Measurements from ENCODE around the gene FLNC. TPM values are rescaled to one million over a fixed set of nuclear protein-coding genes. Genes with fewer than 3 reads are reported as not detected.

The FLNC gene
- total and polyA plus RNA-seq, 9 of the 15 experiments (the other 6 are each of a cell fraction or from before 2014, with no cell fraction given) = 0.90 to 155 (median 28.8) TPM

- TF ChIP-seq ZNF217 (CRISPR knock-in tag; IDR thresholded peaks at IDR 0.05) = no peak
- TF ChIP-seq POLR2G (IDR thresholded peaks at IDR 0.05; ENCODE audit: low read depth, low read length) = peak; percentile 63
- TF ChIP-seq ZNF24 (IDR thresholded peaks at IDR 0.05) = peak; percentile 99
- TF ChIP-seq CHCHD3 (CRISPR knock-in tag; IDR thresholded peaks at IDR 0.05) = no peak
- no peak for TF ChIP-seq ZNF121 (CRISPR knock-in tag; conservative IDR thresholded peaks at IDR 0.05)
- TF ChIP-seq ERF (CRISPR knock-in tag; IDR thresholded peaks at IDR 0.05) = peak; percentile 64; the same call in 1 of the 2 replicates
- peak; percentile 66 to 76; a peak in 2 of 4 replicates for TF ChIP-seq UBTF (IDR thresholded peaks at IDR 0.05; ENCODE audit: borderline replicate concordance in 1 of 2, low read depth in 2 of 2, low read length in 2 of 2)
- no peak for TF ChIP-seq ZNF3 (CRISPR knock-in tag; IDR thresholded peaks at IDR 0.05)
- no peak for TF ChIP-seq PHB (CRISPR knock-in tag; IDR thresholded peaks at IDR 0.05)
- no peak for TF ChIP-seq PRPF4 (IDR thresholded peaks at IDR 0.05; ENCODE audit: insufficient read depth, low read depth, low read length, poor library complexity, severe bottlenecking)
- no peak for TF ChIP-seq U2AF1 (optimal IDR thresholded peaks at IDR 0.05; ENCODE audit: low read depth, low read length)
- TF ChIP-seq MCM3 (IDR thresholded peaks at IDR 0.05) = no peak
- TF ChIP-seq ZBTB1 (CRISPR knock-in tag; IDR thresholded peaks at IDR 0.05; ENCODE audit: borderline replicate concordance, low read depth) = no peak
- TF ChIP-seq ZNF212 (CRISPR knock-in tag; IDR thresholded peaks at IDR 0.05) = no peak
- peak; percentile 28 for TF ChIP-seq BRD9 (IDR thresholded peaks at IDR 0.05; ENCODE audit: low read depth, partially characterized antibody)
- no peak; the same call in 1 of the 2 replicates for TF ChIP-seq ELK3 (CRISPR knock-in tag; IDR thresholded peaks at IDR 0.05)
- TF ChIP-seq SRF (CRISPR knock-in tag; IDR thresholded peaks at IDR 0.05) = peak; percentile 10 to 25; a peak in 1 of 4 replicates
- TF ChIP-seq ESRRA (IDR thresholded peaks at IDR 0.05; ENCODE audit: borderline replicate concordance, low read depth) = 0 out of 2 replicates have a peak, but pooled peaks have one; percentile 14
- TF ChIP-seq ZBTB26 (CRISPR knock-in tag; IDR thresholded peaks at IDR 0.05) = peak; percentile 89; the same call in 1 of the 2 replicates
- TF ChIP-seq ZNF77 (CRISPR knock-in tag; IDR thresholded peaks at IDR 0.05) = no peak
- TF ChIP-seq ZC3H11A (IDR thresholded peaks at IDR 0.05; ENCODE audit: low read depth, low read length) = no peak
- TF ChIP-seq XRCC3 (IDR thresholded peaks at IDR 0.05) = no peak
- TF ChIP-seq NUFIP1 (IDR thresholded peaks at IDR 0.05; ENCODE audit: partially characterized antibody) = peak; percentile 87
- TF ChIP-seq ARNT (IDR thresholded peaks at IDR 0.05) = peak; percentile 63 to 96; a peak in 3 of 4 replicates
Measured at GRCh38 chr7:128860158-128861073, 30.2 kb downstream of the FLNC start (continued).
